ENCODE results near the gene LPO. TPM values are rescaled to one million over a fixed set of nuclear protein-coding genes. Genes with fewer than 3 reads are reported as not detected.

The LPO gene
- total RNA-seq, 1 donor from 2014 or later: not detected

GRCh38 chr17:58262149-58262548 is 23.8 kb downstream of the LPO start:
- no peak for DNase-seq (ENCODE audit: low spot score)

- DNase-seq (ENCODE audit: low spot score): no peak
Observed at GRCh38 chr17:58263773-58264172, 25.4 kb downstream of the LPO start.

GRCh38 chr17:58264407-58265103 is 26.2 kb downstream of the LPO start:
- peak; percentile 23 for DNase-seq (ENCODE audit: low spot score)

GRCh38 chr17:58265271-58265670 is 26.9 kb downstream of the LPO start:
- no peak for DNase-seq (ENCODE audit: low spot score)

- peak; percentile 28 for DNase-seq (ENCODE audit: low spot score)
Observed at GRCh38 chr17:58265902-58266875, 27.8 kb downstream of the LPO start.

- DNase-seq (ENCODE audit: low spot score): peak; percentile 29
Observed at GRCh38 chr17:58267347-58268324, 29.3 kb downstream of the LPO start.

- peak; percentile 19 for DNase-seq (ENCODE audit: low spot score)
Observed at GRCh38 chr17:58268326-58268725, 29.9 kb downstream of the LPO start.

- DNase-seq (ENCODE audit: low spot score): no peak
Observed at GRCh38 chr17:58268774-58269556, 30.6 kb downstream of the LPO start.

GRCh38 chr17:58269557-58270291 is 31.3 kb downstream of the LPO start:
- DNase-seq (ENCODE audit: low spot score): no peak

GRCh38 chr17:58270476-58271215 is 32.3 kb downstream of the LPO start:
- no peak for DNase-seq (ENCODE audit: low spot score)

GRCh38 chr17:58271216-58271931 is 33.0 kb downstream of the LPO start:
- DNase-seq (ENCODE audit: low spot score): no peak

GRCh38 chr17:58272367-58273280 is 34.2 kb downstream of the LPO start:
- no peak for DNase-seq (ENCODE audit: low spot score)

- no peak for DNase-seq (ENCODE audit: low spot score)
Observed at GRCh38 chr17:58273453-58274104, 35.2 kb downstream of the LPO start.

- no peak for DNase-seq (ENCODE audit: low spot score)
Observed at GRCh38 chr17:58275417-58275816, 37.0 kb downstream of the LPO start.

- no peak for DNase-seq (ENCODE audit: low spot score)
Observed at GRCh38 chr17:58276423-58276822, 38.0 kb downstream of the LPO start.

GRCh38 chr17:58277107-58277801 is 38.9 kb downstream of the LPO start:
- no peak for DNase-seq (ENCODE audit: low spot score)
